H9 (cell line): Measurements from ENCODE around the gene RNF17. TPM values are rescaled to one million over a fixed set of nuclear protein-coding genes. Genes with fewer than 3 reads are reported as not detected.

Experiments
- DNase-seq: peaks from one replicate; pipeline ENCODE4 v3.0.0-alpha.2; 2017
- H2AFZ ChIP-seq: one replicate; pipeline ENCODE4 v1.6.1; 2013; ENCODE audit warnings: mild to moderate bottlenecking, low read length, control low read depth, moderate library complexity
- H2AK5ac ChIP-seq: 2 replicates; pipeline ENCODE4 v1.6.1; 2013; ENCODE audit warnings: low read length, control low read depth, mixed read lengths; ENCODE audit not compliant: insufficient read length
- H2BK120ac ChIP-seq: one replicate; pipeline ENCODE4 v1.6.1; 2013; ENCODE audit warnings: low read depth, mild to moderate bottlenecking, low read length, control low read depth, inconsistent platforms; ENCODE audit not compliant: poor library complexity, severe bottlenecking
- H2BK12ac ChIP-seq: 2 replicates; pipeline ENCODE4 v1.6.1; 2013; ENCODE audit warnings: low read length, control low read depth, mixed read lengths, low read depth; ENCODE audit not compliant: insufficient read length
- H2BK15ac ChIP-seq: 2 replicates; pipeline ENCODE4 v1.6.1; 2013; ENCODE audit warnings: low read depth, low read length, control low read depth
- H2BK20ac ChIP-seq: one replicate; pipeline ENCODE4 v1.6.1; 2013; ENCODE audit warnings: low read depth, mild to moderate bottlenecking, low read length, control low read depth, inconsistent platforms; ENCODE audit not compliant: poor library complexity, severe bottlenecking
- H2BK5ac ChIP-seq: 2 replicates; pipeline ENCODE4 v1.6.1; 2013; ENCODE audit warnings: low read length, control low read depth, mixed read lengths; ENCODE audit not compliant: insufficient read length
- H3K14ac ChIP-seq: 2 replicates; pipeline ENCODE4 v1.6.1; 2013; ENCODE audit warnings: low read length, control low read depth; ENCODE audit not compliant: insufficient read depth
- H3K18ac ChIP-seq: 2 replicates; pipeline ENCODE4 v1.6.1; 2013; ENCODE audit warnings: low read depth, mild to moderate bottlenecking, mixed read lengths, low read length, control low read depth; ENCODE audit not compliant: insufficient read length
- H3K23ac ChIP-seq: 2 replicates; pipeline ENCODE4 v1.6.1; 2013; ENCODE audit warnings: low read length, control low read depth, mixed read lengths, low read depth; ENCODE audit not compliant: insufficient read length
- H3K23me2 ChIP-seq: 2 replicates; pipeline ENCODE4 v1.6.1; 2013; ENCODE audit warnings: low read depth, mild to moderate bottlenecking, mixed read lengths, low read length, control low read depth; ENCODE audit not compliant: insufficient read length, poor library complexity, severe bottlenecking
- H3K27ac ChIP-seq: 2 replicates; pipeline ENCODE4 v1.5.1; 2013; ENCODE audit warnings: low read length, control low read depth, mixed read lengths, low read depth; ENCODE audit not compliant: insufficient read length
- H3K27me3 ChIP-seq: 2 replicates; pipeline ENCODE4 v1.6.1; 2013; ENCODE audit warnings: low read length, control low read depth, inconsistent platforms; ENCODE audit not compliant: insufficient read depth
- H3K4ac ChIP-seq: 2 replicates; pipeline ENCODE4 v1.6.1; 2013; ENCODE audit warnings: low read depth, mild to moderate bottlenecking, control low read depth, inconsistent platforms, low read length, moderate library complexity
- H3K4me1 ChIP-seq: 2 replicates; pipeline ENCODE4 v1.6.1; 2013; ENCODE audit warnings: low read length, control low read depth, inconsistent platforms; ENCODE audit not compliant: insufficient read depth
- H3K4me2 ChIP-seq: 2 replicates; pipeline ENCODE4 v1.6.1; 2013; ENCODE audit warnings: low read length, control low read depth, mixed read lengths; ENCODE audit not compliant: insufficient read length, insufficient read depth
- H3K56ac ChIP-seq: 2 replicates; pipeline ENCODE4 v1.6.1; 2013; ENCODE audit warnings: low read depth, mild to moderate bottlenecking, mixed read lengths, low read length, control low read depth; ENCODE audit not compliant: insufficient read length
- H3K79me1 ChIP-seq: 2 replicates; pipeline ENCODE4 v1.6.1; 2013; ENCODE audit warnings: low read depth, mild to moderate bottlenecking, moderate library complexity, low read length, control low read depth, inconsistent platforms; ENCODE audit not compliant: insufficient read depth, poor library complexity, severe bottlenecking
- H3K79me2 ChIP-seq: 2 replicates; pipeline ENCODE4 v1.6.1; 2013; ENCODE audit warnings: low read length, control low read depth, inconsistent platforms; ENCODE audit not compliant: insufficient read depth
- H3K9ac ChIP-seq: 2 replicates; pipeline ENCODE4 v1.6.1; 2013; ENCODE audit warnings: low read length, control low read depth, mixed read lengths; ENCODE audit not compliant: insufficient read length; ENCODE audit errors: extremely low read depth
- H3K9me3 ChIP-seq: one replicate; pipeline ENCODE4 v1.6.1; 2013; ENCODE audit warnings: low read depth, low read length, inconsistent platforms; ENCODE audit not compliant: control insufficient read depth
- H3T11ph ChIP-seq: one replicate; pipeline ENCODE4 v1.6.1; 2013; ENCODE audit warnings: mild to moderate bottlenecking, low read length, control low read depth, inconsistent platforms
- H4K20me1 ChIP-seq: one replicate; pipeline ENCODE4 v1.6.1; 2013; ENCODE audit not compliant: control insufficient read depth, insufficient read length, insufficient read depth
- H4K5ac ChIP-seq: 2 replicates; pipeline ENCODE4 v1.6.1; 2013; ENCODE audit warnings: low read depth, mild to moderate bottlenecking, mixed read lengths, low read length, control low read depth; ENCODE audit not compliant: insufficient read length
- H4K8ac ChIP-seq: replicated peaks from 2 replicates; pipeline ENCODE4 v1.6.1; 2013; ENCODE audit warnings: low read length, control low read depth, mixed read lengths, low read depth; ENCODE audit not compliant: insufficient read length
- H4K91ac ChIP-seq: 2 replicates; pipeline ENCODE4 v1.6.1; 2013; ENCODE audit warnings: low read depth, mild to moderate bottlenecking, moderate library complexity, mixed read lengths, low read length, control low read depth; ENCODE audit not compliant: insufficient read length
- H3K27ac Mint-ChIP-seq, 3 experiments: 2 replicates in 2 of 3; 3 replicates in 1 of 3; pipeline ENCODE4 v1.8.0; 2020 to 2021; ENCODE audit warnings: mixed read lengths in 3 of 3, mild to moderate bottlenecking in 1 of 3, moderate library complexity in 1 of 3
- H3K27me3 Mint-ChIP-seq: 2 replicates; pipeline ENCODE4 v1.8.0; 2021; ENCODE audit warnings: low read depth, mild to moderate bottlenecking, moderate library complexity, mixed read lengths
- H3K36me3 Mint-ChIP-seq, 3 experiments: 2 replicates in 2 of 3; 3 replicates in 1 of 3; pipeline ENCODE4 v1.8.0; 2020 to 2021; ENCODE audit warnings: low read depth in 3 of 3, mixed read lengths in 3 of 3; ENCODE audit not compliant: insufficient read depth in 1 of 3
- H3K4me1 Mint-ChIP-seq, 2 experiments: 2 replicates each; pipeline ENCODE4 v1.8.0; 2020; ENCODE audit warnings: mixed read lengths in 2 of 2
- H3K4me3 Mint-ChIP-seq, 2 experiments: 2 replicates in 1 of 2; 3 replicates in 1 of 2; pipeline ENCODE4 v1.8.0; 2020 to 2021; ENCODE audit warnings: mild to moderate bottlenecking in 2 of 2, mixed read lengths in 2 of 2, moderate library complexity in 1 of 2
- H3K9me3 Mint-ChIP-seq, 2 experiments: 2 replicates in 1 of 2; 3 replicates in 1 of 2; pipeline ENCODE4 v1.8.0; 2020; ENCODE audit warnings: mild to moderate bottlenecking in 2 of 2, mixed read lengths in 2 of 2, moderate library complexity in 1 of 2
- WGBS: extraction: QIAGEN DNeasy Blood & Tissue Kit; methylation state at CpG from one replicate; pipeline ENCODE4 v1.1.7; 2013; ENCODE audit warnings: missing lambda C conversion rate, low lambda C conversion rate, mixed read lengths; ENCODE audit not compliant: insufficient read length; ENCODE audit errors: extremely low coverage; 5-methylcytosine and 5-hydroxymethylcytosine counted together
- total RNA-seq: library from RNA; stranded (reverse); gene quantifications from 2 replicates; pipeline ENCODE4 v1.2.1, GENCODE V29; 2021
- TF ChIP-seq, protein P1 (sequence below): fragments of 200-600 bp; sonication (generic); conservative IDR thresholded peaks from 3 replicates; pipeline ENCODE4 v1.8.0; 2021; ENCODE audit warnings: antibody characterized with exemption, mild to moderate bottlenecking

Gene RNF17
- total RNA-seq, 1 experiment from 2014 or later, result not detected

- Mint-ChIP-seq H3K36me3 (peaks cover 0 to 4% (median 0%) of the 10 kb centered on the region in 3 experiments; a peak in 2 of 7 replicates), H3K4me1 (no peaks in the 10 kb centered on the region), H3K27ac (no peak overlapping the region), H3K27me3 (no peaks in the 10 kb centered on the region), H3K9me3 (peaks cover 1 to 3% of the 10 kb centered on the region in 2 experiments; a peak in 2 of 5 replicates), H3K4me3 (no peak overlapping the region)
- no peak overlapping the region for H3K27ac ChIP-seq
- no peak overlapping the region for H4K91ac ChIP-seq
- no peak overlapping the region for H3K4ac ChIP-seq
- TF ChIP-seq, protein P1, sequence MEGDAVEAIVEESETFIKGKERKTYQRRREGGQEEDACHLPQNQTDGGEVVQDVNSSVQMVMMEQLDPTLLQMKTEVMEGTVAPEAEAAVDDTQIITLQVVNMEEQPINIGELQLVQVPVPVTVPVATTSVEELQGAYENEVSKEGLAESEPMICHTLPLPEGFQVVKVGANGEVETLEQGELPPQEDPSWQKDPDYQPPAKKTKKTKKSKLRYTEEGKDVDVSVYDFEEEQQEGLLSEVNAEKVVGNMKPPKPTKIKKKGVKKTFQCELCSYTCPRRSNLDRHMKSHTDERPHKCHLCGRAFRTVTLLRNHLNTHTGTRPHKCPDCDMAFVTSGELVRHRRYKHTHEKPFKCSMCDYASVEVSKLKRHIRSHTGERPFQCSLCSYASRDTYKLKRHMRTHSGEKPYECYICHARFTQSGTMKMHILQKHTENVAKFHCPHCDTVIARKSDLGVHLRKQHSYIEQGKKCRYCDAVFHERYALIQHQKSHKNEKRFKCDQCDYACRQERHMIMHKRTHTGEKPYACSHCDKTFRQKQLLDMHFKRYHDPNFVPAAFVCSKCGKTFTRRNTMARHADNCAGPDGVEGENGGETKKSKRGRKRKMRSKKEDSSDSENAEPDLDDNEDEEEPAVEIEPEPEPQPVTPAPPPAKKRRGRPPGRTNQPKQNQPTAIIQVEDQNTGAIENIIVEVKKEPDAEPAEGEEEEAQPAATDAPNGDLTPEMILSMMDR, result no peak
- H3K27me3 ChIP-seq, result no peaks in the 10 kb centered on the region
- WGBS, result no CpG with 5 or more reads among the region's 1 CpG
- no peak overlapping the region for H2BK15ac ChIP-seq
- H2BK5ac ChIP-seq, result no peak overlapping the region
- H3K4me2 ChIP-seq, result no peak overlapping the region
- no peak for DNase-seq
- no peak overlapping the region for H3K9ac ChIP-seq
- H3K23ac ChIP-seq, result no peak overlapping the region
- no peak overlapping the region for H3T11ph ChIP-seq
- H3K14ac ChIP-seq, result no peak overlapping the region
- no peak overlapping the region for H2BK12ac ChIP-seq
- no peak overlapping the region for H4K5ac ChIP-seq
- H3K79me1 ChIP-seq, result no peaks in the 10 kb centered on the region
- H4K8ac ChIP-seq, result no peak overlapping the region
- H3K23me2 ChIP-seq, result no peaks in the 10 kb centered on the region
- H2BK120ac ChIP-seq, result no peak overlapping the region
- no peak overlapping the region for H2AK5ac ChIP-seq
- H3K9me3 ChIP-seq, result no peaks in the 10 kb centered on the region
- no peaks in the 10 kb centered on the region for H3K79me2 ChIP-seq
- no peak overlapping the region for H3K18ac ChIP-seq
- H3K56ac ChIP-seq, result no peak overlapping the region
- no peaks in the 10 kb centered on the region for H4K20me1 ChIP-seq
- no peak overlapping the region for H2AFZ ChIP-seq
- no peaks in the 10 kb centered on the region for H3K4me1 ChIP-seq
- no peak overlapping the region for H2BK20ac ChIP-seq
Observed at GRCh38 chr13:24777171-24777570, 13.2 kb downstream of the RNF17 start.
